Measurements from ENCODE around the gene BRINP3.

- TF ChIP-seq, protein P1, sequence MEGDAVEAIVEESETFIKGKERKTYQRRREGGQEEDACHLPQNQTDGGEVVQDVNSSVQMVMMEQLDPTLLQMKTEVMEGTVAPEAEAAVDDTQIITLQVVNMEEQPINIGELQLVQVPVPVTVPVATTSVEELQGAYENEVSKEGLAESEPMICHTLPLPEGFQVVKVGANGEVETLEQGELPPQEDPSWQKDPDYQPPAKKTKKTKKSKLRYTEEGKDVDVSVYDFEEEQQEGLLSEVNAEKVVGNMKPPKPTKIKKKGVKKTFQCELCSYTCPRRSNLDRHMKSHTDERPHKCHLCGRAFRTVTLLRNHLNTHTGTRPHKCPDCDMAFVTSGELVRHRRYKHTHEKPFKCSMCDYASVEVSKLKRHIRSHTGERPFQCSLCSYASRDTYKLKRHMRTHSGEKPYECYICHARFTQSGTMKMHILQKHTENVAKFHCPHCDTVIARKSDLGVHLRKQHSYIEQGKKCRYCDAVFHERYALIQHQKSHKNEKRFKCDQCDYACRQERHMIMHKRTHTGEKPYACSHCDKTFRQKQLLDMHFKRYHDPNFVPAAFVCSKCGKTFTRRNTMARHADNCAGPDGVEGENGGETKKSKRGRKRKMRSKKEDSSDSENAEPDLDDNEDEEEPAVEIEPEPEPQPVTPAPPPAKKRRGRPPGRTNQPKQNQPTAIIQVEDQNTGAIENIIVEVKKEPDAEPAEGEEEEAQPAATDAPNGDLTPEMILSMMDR (IDR thresholded peaks at IDR 0.05; ENCODE audit: insufficient read depth, low read length, poor library complexity, severe bottlenecking): no peak
- no peak for TF ChIP-seq EZH2phosphoT487 (conservative IDR thresholded peaks at IDR 0.05; ENCODE audit: low read length)
Observed at GRCh38 chr1:190049314-190049713, 428.4 kb downstream of the BRINP3 start.

All from SU-DHL-6 (cell line).